Measurements from ENCODE around the gene ADCK2.

DNA sequence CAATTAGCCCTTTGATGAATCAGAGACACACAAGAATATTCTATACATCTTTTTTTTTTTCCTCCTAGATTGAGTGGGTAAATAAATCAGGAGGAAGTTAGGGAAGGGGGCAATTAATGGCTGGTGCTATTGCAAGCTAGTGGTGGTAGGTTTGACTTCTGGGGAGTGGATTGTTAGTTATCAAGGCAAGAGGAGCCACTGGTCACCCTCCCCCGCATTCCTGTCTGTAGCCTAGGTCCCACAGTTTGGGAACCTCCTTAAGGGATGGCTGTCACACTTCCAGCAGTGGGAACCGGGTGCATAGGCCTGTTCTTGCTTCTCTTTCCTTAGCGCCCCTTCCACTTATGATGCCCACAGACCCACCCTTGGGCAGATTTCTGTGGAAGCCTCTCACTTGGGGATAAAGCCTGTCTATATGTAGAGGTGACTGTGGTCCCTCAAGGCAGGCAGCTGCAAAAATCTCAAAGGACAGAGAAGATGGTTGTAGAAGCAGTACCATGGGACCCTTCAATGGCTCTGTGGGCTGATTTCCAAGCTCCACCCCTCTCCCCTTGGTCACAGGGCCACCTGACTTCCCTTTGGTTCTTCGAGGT lies 2.3 kb upstream of the ADCK2 start:
- TF ChIP-seq, protein P1, sequence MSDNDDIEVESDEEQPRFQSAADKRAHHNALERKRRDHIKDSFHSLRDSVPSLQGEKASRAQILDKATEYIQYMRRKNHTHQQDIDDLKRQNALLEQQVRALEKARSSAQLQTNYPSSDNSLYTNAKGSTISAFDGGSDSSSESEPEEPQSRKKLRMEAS (IDR thresholded peaks at IDR 0.05; ENCODE audit: low read depth) = no peak
- TF ChIP-seq, protein P2, sequence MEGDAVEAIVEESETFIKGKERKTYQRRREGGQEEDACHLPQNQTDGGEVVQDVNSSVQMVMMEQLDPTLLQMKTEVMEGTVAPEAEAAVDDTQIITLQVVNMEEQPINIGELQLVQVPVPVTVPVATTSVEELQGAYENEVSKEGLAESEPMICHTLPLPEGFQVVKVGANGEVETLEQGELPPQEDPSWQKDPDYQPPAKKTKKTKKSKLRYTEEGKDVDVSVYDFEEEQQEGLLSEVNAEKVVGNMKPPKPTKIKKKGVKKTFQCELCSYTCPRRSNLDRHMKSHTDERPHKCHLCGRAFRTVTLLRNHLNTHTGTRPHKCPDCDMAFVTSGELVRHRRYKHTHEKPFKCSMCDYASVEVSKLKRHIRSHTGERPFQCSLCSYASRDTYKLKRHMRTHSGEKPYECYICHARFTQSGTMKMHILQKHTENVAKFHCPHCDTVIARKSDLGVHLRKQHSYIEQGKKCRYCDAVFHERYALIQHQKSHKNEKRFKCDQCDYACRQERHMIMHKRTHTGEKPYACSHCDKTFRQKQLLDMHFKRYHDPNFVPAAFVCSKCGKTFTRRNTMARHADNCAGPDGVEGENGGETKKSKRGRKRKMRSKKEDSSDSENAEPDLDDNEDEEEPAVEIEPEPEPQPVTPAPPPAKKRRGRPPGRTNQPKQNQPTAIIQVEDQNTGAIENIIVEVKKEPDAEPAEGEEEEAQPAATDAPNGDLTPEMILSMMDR (IDR thresholded peaks at IDR 0.05) = no peak
- no peak for TF ChIP-seq SIN3A (IDR thresholded peaks at IDR 0.05; ENCODE audit: borderline replicate concordance, low read depth, low read length)
- TF ChIP-seq YY1 (IDR thresholded peaks at IDR 0.05; ENCODE audit: low read depth) = no peak
- TF ChIP-seq, protein P3, sequence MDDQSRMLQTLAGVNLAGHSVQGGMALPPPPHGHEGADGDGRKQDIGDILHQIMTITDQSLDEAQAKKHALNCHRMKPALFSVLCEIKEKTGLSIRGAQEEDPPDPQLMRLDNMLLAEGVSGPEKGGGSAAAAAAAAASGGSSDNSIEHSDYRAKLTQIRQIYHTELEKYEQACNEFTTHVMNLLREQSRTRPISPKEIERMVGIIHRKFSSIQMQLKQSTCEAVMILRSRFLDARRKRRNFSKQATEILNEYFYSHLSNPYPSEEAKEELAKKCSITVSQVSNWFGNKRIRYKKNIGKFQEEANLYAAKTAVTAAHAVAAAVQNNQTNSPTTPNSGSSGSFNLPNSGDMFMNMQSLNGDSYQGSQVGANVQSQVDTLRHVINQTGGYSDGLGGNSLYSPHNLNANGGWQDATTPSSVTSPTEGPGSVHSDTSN (IDR thresholded peaks at IDR 0.05) = no peak
- TF ChIP-seq, protein P4, sequence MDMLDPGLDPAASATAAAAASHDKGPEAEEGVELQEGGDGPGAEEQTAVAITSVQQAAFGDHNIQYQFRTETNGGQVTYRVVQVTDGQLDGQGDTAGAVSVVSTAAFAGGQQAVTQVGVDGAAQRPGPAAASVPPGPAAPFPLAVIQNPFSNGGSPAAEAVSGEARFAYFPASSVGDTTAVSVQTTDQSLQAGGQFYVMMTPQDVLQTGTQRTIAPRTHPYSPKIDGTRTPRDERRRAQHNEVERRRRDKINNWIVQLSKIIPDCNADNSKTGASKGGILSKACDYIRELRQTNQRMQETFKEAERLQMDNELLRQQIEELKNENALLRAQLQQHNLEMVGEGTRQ (IDR thresholded peaks at IDR 0.05; ENCODE audit: borderline replicate concordance, low read depth, low read length) = no peak
- TF ChIP-seq RFX5 (IDR thresholded peaks at IDR 0.05; ENCODE audit: low read length) = no peak

Measured in SK-N-SH (cell line).